HG03575 (cell line): Measurements from ENCODE around the gene NPM3.

ENCODE experiments used
- ATAC-seq: cut with Tn5 transposase; IDR thresholded peaks from one replicate; pipeline ENCODE4 v1.9.1; 2021; ENCODE audit not compliant: unreplicated experiment, insufficient number of reproducible peaks, low FRiP score; ENCODE audit errors: extremely low read depth

NPM3 gene

DNA sequence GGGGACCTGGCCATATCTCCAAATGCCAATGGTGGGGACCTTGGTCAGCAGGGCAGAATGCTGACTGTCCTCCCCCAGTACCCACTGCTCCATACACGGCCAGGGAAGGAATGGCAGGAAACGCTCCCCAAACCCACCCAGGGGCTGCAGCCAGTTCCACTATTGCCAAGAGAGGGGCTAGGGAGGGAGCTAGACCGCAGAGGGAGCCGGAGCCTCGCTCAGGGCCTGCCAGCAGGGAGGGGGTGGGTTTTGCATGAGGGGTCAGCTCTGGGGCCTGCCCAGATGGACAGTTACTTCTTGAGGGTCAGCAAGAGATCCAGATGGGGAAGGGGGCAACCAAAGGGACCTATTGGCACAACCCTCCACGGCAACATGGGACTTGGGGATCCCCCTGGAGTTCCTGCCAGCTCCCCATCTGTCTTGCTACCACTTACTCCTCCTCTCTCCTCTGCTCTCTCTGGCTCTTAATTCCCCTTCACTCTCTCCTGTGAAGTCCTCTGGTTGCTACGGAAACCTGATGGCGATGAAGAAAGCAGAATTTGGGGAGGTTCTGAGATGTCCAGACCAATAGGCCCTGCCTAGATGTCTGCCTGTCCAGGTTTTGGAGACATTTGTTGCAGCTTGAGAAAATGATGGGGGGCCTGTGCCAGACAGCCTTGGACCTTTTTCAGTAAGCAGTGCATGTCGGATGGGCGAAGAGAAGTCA lies 20.0 kb downstream of the NPM3 start:
- no peak for ATAC-seq

DNA sequence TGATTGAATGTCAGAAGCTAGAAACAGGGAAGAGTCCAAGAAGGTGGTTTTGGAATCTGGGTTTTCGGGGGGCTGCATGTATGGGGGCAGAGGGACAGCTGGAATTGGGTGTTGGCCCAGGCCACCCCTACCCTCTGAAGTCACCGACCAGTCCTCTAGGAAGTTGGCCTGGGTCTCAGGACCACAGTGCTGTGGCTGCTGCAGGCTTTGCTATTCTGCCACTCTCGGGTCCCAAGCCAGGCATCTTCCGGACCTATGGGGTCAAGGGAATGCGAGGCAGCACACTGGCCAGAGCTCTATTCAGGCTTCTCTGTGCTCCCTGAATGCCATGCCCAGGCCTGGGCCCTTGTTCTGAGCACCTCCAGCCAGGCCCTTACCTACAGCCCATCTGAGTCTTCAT lies 20.5 kb downstream of the NPM3 start:
- no peak for ATAC-seq

DNA sequence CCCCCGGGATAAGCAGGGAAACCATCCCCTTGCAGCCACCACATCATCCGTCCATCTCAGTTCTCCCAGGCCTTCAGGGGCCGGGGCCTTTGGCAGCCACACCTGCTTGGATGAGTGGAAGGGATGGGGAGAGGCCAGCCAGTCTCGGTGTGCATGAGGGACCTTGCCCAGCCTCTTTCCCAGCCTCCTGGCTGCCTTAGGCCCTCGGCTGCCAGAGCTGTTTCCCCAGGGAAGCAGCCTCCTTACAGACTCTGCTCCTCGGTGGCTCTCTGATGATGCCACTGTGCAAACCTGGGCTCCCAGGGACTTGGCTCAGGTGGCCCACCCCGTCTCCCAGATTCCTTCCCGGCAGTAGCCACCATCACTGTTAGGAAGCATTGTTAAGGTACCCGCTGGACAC lies 22.0 kb downstream of the NPM3 start:
- ATAC-seq = no peak

DNA sequence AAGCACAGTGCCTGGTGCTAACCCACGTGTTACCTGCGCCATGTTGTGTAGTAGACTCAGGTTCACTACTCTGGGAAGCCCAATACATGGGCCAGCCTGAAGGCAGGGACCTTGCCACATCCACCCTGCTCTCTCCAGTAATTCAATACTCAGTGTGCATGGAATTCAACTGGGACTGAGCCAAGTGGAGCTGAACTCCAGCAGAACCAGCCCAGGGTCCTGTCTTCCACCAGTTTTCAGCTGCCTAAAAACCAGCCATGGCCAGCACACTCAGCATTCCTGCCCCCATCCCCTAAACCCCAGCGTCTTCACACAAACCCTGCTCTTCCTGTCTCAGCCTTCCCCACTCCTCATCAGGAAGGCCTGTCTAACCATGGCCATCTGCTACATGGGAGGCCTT lies 22.7 kb downstream of the NPM3 start:
- ATAC-seq = no peak

DNA sequence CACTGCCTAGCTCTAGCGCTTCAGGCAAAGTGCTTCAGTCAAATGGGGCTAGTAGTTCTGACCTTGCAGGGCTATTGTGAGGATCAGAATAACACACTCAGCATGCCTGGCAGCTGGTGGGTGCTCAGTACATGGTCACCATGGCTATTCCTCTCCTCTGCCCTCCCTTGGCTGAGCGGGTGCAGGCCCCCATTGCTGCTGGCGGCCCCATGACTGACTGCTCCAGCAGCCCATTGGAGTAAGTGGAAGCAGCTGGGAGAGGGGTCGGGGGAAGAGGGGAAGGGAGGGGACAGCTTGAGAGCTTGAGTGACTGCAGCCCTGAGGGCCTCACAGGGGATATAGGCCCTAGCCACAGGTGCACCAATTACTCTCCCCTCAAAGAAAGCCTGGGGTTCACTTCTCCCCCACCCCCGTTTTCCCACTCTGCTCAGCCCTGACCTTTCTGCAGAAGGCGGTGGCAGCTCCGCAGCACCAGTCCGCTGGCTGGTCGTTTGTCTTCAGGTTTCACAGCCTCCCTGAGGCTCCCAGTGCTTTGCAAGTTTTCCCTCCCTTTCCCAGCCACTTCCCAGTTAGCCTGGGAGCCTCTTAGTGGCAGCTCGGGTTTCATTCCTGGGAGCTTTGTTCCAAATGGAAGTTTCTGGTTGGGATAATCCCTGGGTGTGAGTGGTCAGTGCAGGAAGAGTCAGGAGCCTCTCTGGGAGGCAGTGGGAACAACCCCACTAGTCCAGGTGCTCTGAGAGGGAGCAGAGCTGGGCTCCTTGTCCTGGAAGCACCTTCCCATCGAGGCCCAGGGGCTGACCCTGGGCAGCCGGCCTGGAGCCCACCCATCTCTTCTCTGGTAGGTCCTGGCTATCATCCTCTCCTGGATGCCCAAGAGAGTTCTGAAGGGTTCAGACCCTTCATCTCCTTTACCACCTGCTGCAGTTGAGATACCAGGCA lies 23.7 kb downstream of the NPM3 start:
- ATAC-seq = no peak

DNA sequence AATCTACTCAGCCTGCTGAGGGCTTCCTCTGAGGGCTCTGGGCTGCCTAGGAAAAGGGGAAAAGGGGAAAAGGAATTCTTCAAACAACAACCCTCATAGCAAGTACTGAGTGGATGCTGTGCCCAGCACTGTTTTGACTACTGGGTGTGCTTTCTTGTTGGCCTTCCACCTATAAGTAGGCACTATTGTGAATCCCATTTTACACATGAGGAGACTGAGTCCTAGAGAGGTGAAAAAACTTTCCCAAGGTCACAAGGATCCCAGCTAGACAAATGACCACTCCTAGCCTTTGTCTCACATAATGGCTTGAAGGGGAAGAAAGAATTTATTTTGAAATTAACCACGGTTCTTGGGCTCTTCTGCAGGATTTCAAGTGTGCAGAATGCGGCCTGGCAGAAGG lies 24.4 kb downstream of the NPM3 start:
- no peak for ATAC-seq

DNA sequence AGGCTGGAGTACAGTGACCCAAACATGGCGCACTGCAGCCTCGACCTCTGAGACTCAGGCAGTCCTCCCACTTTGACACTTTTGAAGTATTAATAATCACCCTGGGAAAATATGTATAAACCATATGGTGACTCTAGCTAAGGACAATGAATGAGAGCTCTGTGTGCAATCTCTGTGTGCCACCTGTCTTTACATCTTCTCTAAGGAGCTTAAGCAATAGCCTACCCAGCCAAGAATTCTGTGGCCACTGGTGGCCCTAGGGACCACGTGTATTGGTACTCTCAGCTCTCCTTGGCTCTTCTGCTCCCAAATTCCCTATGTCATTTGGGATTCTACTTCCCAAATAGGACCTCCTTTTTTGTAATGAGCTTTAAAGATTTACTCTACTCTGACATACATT lies 31.0 kb downstream of the NPM3 start:
- ATAC-seq = no peak

DNA sequence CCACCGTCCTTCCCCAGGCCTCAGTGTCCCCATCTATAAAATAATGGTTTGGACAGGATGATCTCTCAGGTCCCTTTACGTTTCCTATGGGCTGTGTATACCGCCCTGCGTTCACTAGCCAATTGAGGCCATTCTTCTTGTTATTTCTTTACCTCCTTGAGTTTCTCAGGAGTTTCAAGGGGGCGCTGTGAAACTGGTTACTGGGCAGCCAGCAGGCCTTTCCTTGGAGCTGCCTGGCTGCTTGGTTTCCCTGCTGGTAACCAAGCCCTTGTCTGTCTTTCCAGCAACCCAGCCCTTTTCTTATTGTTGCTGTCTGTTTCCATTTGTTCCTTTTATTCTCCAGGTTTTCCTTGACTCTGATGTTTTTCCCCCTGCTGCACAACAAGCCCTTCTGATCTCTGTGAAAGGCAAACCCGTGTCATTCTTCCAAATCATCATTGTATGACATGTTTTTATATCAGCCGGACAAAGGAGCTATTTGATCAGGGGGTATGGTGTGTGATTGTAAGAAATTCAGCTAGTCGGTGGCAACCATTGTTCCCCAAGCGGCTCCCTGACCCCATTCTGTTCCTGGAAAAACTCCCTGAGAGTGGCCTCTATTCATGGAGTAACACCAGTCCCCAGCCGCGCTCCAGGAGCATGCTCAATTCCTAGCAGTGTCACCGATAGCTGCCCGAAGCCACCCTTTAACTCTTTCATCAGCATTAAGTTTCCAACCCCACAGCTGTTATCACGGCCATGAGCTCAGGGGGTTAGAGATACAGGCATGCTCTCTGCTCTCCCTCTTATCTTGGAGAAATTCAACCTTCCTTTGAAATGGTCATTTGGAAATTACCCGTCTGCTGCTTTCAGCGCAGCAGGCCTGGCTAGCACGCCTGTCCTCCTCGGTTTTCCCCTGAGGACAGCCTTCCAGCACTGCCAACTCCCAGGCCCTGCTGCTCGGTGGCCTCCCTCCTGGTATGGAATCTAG lies 33.9 kb downstream of the NPM3 start:
- no peak for ATAC-seq

DNA sequence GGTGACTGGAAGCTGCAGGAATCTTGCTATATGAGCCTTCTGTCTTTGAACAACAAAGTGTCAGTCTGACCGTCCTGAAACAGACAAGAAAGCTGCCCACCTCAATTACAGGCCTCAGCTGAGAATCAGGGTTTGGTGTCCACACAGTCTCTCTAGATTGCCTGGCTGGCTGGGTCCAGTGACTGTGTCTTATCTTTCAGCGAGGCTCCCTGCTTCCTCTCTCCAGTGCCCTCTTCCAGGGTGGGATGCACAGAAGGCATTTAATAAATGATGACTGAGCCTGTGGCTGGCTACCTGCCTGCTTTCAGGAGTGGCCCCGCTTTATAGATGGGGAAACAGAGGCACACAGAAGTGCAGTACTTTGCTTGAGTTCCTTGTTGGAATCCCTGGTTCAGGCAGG lies 34.8 kb downstream of the NPM3 start:
- ATAC-seq = no peak

DNA sequence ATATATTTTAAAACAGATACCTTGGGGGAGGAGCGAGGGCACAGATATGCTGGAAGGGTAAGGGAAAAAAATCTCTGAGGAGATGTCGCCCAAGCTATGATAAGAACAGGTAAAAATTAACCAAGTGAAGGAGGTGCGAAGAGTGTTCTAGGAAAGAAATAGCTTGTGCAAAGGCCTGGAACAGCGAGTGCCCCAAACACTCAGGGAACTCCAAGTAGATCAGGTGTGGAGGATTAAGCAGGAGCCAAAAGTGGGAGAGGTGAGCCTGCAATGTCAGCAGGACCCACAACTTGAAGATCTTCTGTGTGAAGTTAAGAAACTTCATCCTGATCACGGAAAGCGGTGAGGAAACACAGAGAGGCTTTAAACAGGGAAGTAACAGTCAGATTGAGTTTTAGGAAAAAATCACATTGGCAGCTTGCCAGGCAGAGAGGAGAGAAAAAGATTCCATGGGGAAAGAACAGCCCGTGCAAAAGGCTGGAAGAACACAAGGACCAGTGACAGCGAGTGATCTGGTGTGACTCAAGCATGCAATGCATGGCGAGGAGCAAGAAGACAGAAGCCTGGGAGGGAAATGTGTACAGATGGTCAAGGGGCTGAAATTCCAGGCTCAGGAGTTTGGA lies 38.1 kb downstream of the NPM3 start:
- no peak for ATAC-seq

DNA sequence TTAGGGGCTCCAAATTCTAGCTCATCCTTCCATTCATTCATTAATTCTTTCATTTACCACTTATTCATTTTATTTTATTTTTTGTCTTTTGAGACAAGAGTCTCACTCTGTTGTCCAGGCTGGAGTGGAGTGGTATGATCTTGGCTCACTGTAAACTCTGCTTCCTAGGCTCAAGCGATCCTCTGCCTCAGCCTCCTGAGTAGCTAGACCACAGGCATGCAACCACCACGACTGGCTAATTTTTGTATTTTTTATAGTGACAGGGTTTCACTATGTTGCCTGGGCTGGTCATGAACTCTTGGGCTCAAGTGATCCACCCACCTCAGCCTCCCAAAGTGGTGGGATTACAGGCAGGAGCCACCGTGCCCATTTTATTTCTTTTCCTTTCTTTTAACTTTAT lies 39.0 kb downstream of the NPM3 start:
- no peak for ATAC-seq

DNA sequence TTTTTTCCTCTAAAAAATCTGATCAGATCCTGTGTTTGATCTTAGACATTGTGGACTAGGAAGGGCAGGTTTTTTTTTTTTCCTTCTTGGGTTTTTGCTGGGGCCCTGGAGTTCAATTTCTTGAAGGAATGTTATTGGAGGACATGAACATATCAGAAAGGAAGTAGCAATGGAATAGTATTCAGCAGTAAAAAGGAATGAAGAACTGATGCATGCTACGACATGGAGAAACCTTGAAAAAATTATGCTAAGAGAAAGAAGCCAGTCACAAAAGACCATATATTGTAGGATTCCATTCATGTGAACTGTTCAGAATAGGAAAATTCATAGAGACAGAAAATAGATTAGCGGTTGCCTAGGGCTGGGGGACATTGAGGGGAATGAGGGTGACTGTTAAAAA lies 41.3 kb downstream of the NPM3 start:
- no peak for ATAC-seq

DNA sequence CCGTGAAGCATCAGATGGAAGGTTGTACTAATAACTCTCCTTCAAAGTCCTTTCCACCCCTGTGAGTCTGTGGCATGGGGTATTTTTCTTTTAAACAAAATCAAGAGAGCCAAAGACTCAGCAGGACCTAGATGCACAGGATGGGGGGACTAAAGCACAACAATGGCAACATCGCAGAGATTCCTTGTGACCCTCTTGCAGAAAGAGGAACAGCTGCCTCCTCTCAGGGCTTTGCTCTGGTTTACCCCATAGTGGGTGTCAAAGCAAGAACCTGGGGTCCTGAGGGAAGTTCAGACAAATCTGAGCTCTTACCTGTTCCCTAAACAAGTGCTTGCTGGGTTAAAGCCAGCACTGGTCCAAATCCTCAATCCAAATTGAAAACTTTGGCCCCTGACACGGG lies 46.6 kb downstream of the NPM3 start:
- ATAC-seq = no peak

DNA sequence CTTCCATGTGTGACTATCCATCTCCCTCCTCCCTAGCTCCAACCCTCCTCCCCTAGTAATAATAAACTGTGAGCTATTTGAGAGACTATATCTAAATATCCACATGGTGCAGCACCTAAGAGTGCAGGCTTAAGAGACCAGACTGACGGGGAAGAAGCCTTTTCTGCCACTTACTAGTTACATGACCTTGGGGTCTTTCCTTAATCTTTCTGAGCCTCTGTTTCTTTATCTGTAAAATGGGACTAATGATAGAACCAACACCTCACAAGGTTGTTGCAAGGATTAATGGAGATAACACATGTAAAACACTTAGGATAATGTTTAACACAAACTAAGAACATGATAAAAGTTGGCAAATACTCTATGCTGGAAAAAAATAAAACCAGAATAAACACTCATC lies 51.1 kb downstream of the NPM3 start:
- ATAC-seq = no peak
